ENCODE results near the gene OR10X1.

Gene OR10X1

DNA sequence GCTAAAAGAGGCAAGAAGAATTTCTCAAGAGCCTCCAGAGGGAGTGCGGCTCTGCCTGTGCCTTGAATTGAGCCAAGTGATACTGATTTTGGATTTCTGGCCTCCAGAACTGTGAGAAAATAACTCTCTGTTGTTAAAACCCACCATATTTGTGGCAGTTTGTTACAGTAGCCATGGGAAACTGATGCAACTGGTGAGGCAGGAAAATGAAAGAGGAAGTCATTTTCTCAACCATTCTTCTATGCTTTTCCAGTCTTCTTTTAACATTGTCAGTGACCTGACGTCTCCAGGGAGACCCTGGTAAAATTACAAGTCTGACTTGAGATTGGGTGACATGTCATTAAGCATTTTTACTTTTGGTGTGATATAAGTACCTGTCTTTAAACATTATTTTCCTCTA, 15.1 kb downstream of the OR10X1 start:
- Histone ChIP-seq H3K9me3 (ENCODE audit: control insufficient read depth, insufficient read depth, low read depth, low read length) (no peaks in the 10 kb centered on the region), H3K27ac (ENCODE audit: low read depth, low read length) (no peak overlapping the region), H3K27me3 (ENCODE audit: control insufficient read depth, insufficient read depth, low read length) (no peaks in the 10 kb centered on the region), H3K4me1 (ENCODE audit: control insufficient read depth, insufficient read depth, low read length) (no peaks in the 10 kb centered on the region), H3K9ac (ENCODE audit: low read length) (no peak overlapping the region), H3K4me3 (ENCODE audit: low read depth, low read length) (no peak overlapping the region), H3K36me3 (ENCODE audit: control insufficient read depth, insufficient read depth, low read length) (no peaks in the 10 kb centered on the region)

DNA sequence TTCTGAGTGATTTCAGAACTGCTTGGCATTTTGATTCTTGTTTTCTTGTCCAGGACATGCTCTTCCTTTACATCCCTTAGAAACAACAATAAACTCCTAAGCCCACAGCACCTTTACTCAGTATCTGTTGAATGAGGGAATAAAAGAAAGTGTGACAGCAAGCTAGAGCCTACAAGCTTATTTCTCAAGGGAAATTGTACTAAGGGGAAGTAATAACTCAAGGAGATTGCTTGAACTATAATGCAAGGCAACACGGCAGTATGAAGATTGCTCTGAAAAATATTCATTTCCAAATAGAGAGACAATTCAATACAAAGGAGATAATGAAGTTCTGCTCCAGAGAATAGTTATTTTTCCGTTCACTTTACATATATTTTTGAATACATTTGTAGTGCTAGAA, 15.8 kb downstream of the OR10X1 start:
- Histone ChIP-seq H3K4me3 (ENCODE audit: low read depth, low read length) (no peak overlapping the region), H3K27me3 (ENCODE audit: control insufficient read depth, insufficient read depth, low read length) (no peaks in the 10 kb centered on the region), H3K36me3 (ENCODE audit: control insufficient read depth, insufficient read depth, low read length) (no peaks in the 10 kb centered on the region), H3K9ac (ENCODE audit: low read length) (no peak overlapping the region), H3K9me3 (ENCODE audit: control insufficient read depth, insufficient read depth, low read depth, low read length) (no peaks in the 10 kb centered on the region), H3K27ac (ENCODE audit: low read depth, low read length) (no peak overlapping the region), H3K4me1 (ENCODE audit: control insufficient read depth, insufficient read depth, low read length) (no peaks in the 10 kb centered on the region)

DNA sequence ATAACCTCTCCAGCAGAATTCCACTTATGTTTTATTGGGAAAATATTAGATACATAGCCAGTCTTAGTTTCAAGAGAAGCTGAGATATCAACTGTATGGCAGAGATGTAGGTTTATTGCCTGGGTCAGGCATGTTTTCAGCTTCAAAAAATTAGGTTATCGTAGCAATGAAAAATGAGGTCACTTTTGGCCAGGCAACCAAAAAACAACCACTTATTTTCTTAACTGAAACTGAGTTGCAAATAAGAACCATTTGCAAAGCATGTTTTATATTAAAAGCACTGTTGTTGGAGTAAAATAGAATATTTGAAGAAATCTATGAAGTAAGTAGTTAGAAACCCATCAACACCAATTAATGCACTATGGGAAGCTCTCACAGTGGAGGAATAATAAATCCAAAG, 20.0 kb downstream of the OR10X1 start:
- no peaks in the 10 kb centered on the region for H3K27me3 ChIP-seq (ENCODE audit: control insufficient read depth, insufficient read depth, low read length)
- H3K27ac ChIP-seq (ENCODE audit: low read depth, low read length) = no peak overlapping the region
- H3K4me1 ChIP-seq (ENCODE audit: control insufficient read depth, insufficient read depth, low read length) = no peaks in the 10 kb centered on the region
- no peaks in the 10 kb centered on the region for H3K36me3 ChIP-seq (ENCODE audit: control insufficient read depth, insufficient read depth, low read length)
- H3K4me3 ChIP-seq (ENCODE audit: low read depth, low read length) = no peak overlapping the region
- no peak overlapping the region for H3K9ac ChIP-seq (ENCODE audit: low read length)
- no peaks in the 10 kb centered on the region for H3K9me3 ChIP-seq (ENCODE audit: control insufficient read depth, insufficient read depth, low read depth, low read length)

DNA sequence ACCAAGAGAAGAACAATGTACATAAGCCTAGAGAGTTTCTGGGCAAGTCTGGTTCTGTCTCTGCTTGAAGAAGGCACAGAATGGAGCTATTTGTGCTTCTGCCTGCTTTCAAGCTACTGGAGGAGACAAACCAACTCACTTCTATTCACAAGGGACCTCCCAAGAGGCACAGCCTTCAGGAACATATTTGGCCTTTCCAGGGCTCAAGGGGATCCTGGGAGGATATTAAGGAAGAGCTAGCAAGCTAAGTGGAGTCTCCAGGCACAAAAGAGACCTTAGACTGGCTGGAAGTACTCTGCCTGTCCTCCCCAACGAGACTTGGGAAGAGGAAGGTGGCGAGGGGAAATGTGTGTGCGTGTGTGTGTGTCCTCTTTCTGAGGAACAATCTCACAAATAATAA, 25.3 kb downstream of the OR10X1 start, which contains the start of gene OR6Y1:
Gene OR6Y1, minus strand, starts transcription at position 54 of the 400 bp plus-strand sequence. CDS start 6,300 bp downstream, outside the sequence.
- Histone ChIP-seq H3K4me1 (ENCODE audit: control insufficient read depth, insufficient read depth, low read length) (no peaks in the 10 kb centered on the region), H3K27ac (ENCODE audit: low read depth, low read length) (no peak within 1 kb of the TSS), H3K36me3 (ENCODE audit: control insufficient read depth, insufficient read depth, low read length) (no peaks in the 10 kb centered on the region), H3K9me3 (ENCODE audit: control insufficient read depth, insufficient read depth, low read depth, low read length) (no peaks in the 10 kb centered on the region), H3K9ac (ENCODE audit: low read length) (no peak within 1 kb of the TSS), H3K4me3 (ENCODE audit: low read depth, low read length) (no peak within 1 kb of the TSS), H3K27me3 (ENCODE audit: control insufficient read depth, insufficient read depth, low read length) (no peaks in the 10 kb centered on the region)

DNA sequence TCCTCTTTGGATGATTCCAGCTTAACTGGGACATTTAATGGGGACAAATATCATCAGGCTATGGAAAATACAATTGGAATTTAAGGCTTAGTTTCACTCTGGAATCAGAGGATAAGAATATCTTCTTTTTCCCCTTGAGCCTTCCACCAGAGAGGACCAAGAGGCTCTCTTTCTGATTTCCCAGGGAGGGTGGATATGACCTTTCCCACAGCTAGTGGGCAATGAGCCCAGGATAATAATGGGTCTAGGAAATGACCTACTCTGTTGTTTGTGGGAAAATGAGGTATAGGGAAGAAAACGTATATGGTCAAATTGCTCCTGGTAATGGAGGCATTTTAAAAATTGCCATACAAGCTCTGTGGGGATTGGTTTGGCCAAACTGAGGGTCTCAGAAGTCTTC, 27.4 kb downstream of the OR10X1 start:
- Histone ChIP-seq H3K4me3 (ENCODE audit: low read depth, low read length) (no peak overlapping the region), H3K4me1 (ENCODE audit: control insufficient read depth, insufficient read depth, low read length) (no peaks in the 10 kb centered on the region), H3K27me3 (ENCODE audit: control insufficient read depth, insufficient read depth, low read length) (no peaks in the 10 kb centered on the region), H3K9ac (ENCODE audit: low read length) (no peak overlapping the region), H3K36me3 (ENCODE audit: control insufficient read depth, insufficient read depth, low read length) (no peaks in the 10 kb centered on the region), H3K9me3 (ENCODE audit: control insufficient read depth, insufficient read depth, low read depth, low read length) (no peaks in the 10 kb centered on the region), H3K27ac (ENCODE audit: low read depth, low read length) (no peak overlapping the region)

DNA sequence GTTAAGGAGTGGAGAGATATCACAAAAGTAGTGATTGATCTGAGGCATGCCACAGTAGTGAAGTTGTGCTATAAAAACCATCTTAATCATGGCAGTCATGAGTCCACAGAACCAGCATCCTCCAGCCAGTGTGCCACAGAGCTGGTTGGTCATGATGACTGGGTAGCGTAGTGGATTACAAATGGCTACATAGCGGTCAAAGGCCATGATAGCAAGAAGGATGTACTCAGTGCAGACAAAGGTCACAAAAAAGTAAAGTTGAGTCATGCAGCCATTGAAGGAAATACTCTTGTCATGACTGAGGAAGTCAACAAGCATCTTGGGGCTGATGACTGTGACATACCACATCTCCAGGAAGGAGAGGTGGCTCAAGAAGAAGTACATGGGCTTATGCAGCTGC, 32.2 kb downstream of the OR10X1 start:
- no peak overlapping the region for H3K9ac ChIP-seq (ENCODE audit: low read length)
- no peaks in the 10 kb centered on the region for H3K27me3 ChIP-seq (ENCODE audit: control insufficient read depth, insufficient read depth, low read length)
- H3K9me3 ChIP-seq (ENCODE audit: control insufficient read depth, insufficient read depth, low read depth, low read length) = no peaks in the 10 kb centered on the region
- no peak overlapping the region for H3K27ac ChIP-seq (ENCODE audit: low read depth, low read length)
- no peaks in the 10 kb centered on the region for H3K36me3 ChIP-seq (ENCODE audit: control insufficient read depth, insufficient read depth, low read length)
- H3K4me3 ChIP-seq (ENCODE audit: low read depth, low read length) = no peak overlapping the region
- no peaks in the 10 kb centered on the region for H3K4me1 ChIP-seq (ENCODE audit: control insufficient read depth, insufficient read depth, low read length)

DNA sequence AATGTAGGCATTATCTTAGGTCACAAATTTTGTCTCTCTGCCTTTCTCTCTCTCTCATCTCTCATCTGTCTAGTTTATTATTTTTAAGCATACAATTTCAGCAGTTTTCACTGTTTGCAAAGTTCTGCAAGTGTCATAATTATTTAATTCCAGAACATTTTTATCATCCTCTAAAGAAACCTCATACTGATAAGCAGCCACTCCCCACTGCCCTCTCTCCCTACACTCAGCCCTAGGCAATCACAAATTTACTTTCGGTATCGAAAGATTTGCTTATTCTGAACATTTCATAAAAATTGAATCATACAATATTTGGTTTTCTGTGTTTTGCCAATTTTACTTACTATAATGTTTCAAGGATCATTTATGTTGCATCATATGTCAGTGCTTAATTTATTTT, 42.1 kb downstream of the OR10X1 start:
- Histone ChIP-seq H3K4me3 (ENCODE audit: low read depth, low read length) (no peak overlapping the region), H3K27me3 (ENCODE audit: control insufficient read depth, insufficient read depth, low read length) (no peaks in the 10 kb centered on the region), H3K27ac (ENCODE audit: low read depth, low read length) (no peak overlapping the region), H3K9ac (ENCODE audit: low read length) (no peak overlapping the region), H3K36me3 (ENCODE audit: control insufficient read depth, insufficient read depth, low read length) (no peaks in the 10 kb centered on the region), H3K4me1 (ENCODE audit: control insufficient read depth, insufficient read depth, low read length) (no peaks in the 10 kb centered on the region), H3K9me3 (ENCODE audit: control insufficient read depth, insufficient read depth, low read depth, low read length) (no peaks in the 10 kb centered on the region)

DNA sequence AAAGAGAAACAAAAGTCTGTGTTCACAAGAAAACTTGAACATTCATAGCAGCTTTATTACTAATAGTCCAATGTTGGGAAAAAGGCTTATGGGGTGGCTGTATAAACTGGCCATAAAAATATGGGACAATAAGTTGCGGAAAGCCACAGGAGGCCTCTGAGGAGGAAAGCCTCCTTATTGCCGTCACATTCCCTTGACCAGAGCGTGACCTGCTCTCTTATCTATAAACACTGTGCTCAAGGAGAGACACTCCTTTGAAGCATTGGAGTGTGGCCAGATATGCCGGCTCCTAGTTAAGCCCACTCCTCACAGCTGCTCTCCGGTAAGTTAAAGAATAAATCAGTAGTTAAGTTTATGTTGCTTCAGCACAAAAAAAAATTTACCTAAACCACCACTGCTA, 45.2 kb downstream of the OR10X1 start:
- Histone ChIP-seq H3K9me3 (ENCODE audit: control insufficient read depth, insufficient read depth, low read depth, low read length) (no peaks in the 10 kb centered on the region), H3K9ac (ENCODE audit: low read length) (no peak overlapping the region), H3K4me1 (ENCODE audit: control insufficient read depth, insufficient read depth, low read length) (no peaks in the 10 kb centered on the region), H3K27ac (ENCODE audit: low read depth, low read length) (no peak overlapping the region), H3K4me3 (ENCODE audit: low read depth, low read length) (no peak overlapping the region), H3K36me3 (ENCODE audit: control insufficient read depth, insufficient read depth, low read length) (no peaks in the 10 kb centered on the region), H3K27me3 (ENCODE audit: control insufficient read depth, insufficient read depth, low read length) (no peaks in the 10 kb centered on the region)

All from HUES6 (cell line).